Ovary (tissue), 10 donors: ENCODE results near the gene SPPL2C. TPM values are rescaled to one million over a fixed set of nuclear protein-coding genes. Genes with fewer than 3 reads are reported as not detected.

Source experiments
- DNase-seq, 5 donors: peaks; one replicate each; pipeline ENCODE4 v3.0.0-alpha.2; 2019 to 2020
- H3K27ac ChIP-seq, 2 donors: fragments of 200-600 bp; one replicate each; pipeline versions ENCODE4 v1.5.1 to v1.8.0; 2019 to 2022
- H3K27me3 ChIP-seq: fragments of 200-600 bp; one replicate; pipeline ENCODE4 v1.8.0; 2022
- H3K36me3 ChIP-seq: fragments of 200-600 bp; sonication (generic); one replicate; pipeline ENCODE4 v1.5.1; 2019
- H3K4me1 ChIP-seq: one replicate; pipeline ENCODE4 v1.8.1; 2013; ENCODE audit warnings: mild to moderate bottlenecking, moderate library complexity; ENCODE audit not compliant: insufficient read depth
- H3K4me3 ChIP-seq: fragments of 200-600 bp; sonication (generic); one replicate; pipeline ENCODE4 v1.5.1; 2017
- H3K9me3 ChIP-seq, 2 donors: fragments of 200-600 bp in 1 of 2; sonication (generic) in 1 of 2; one replicate each; pipeline versions ENCODE4 v1.5.1 to v1.8.1; 2013 to 2019; ENCODE audit warnings: mild to moderate bottlenecking in 1 of 2, moderate library complexity in 1 of 2
- EP300 ChIP-seq: sonication (generic); formaldehyde crosslinking; IDR thresholded peaks from one replicate; pipeline ENCODE4 v1.6.1; 2017; ENCODE audit warnings: antibody characterized with exemption
- POLR2A ChIP-seq: fragments of 450-650 bp; IDR thresholded peaks from one replicate; pipeline ENCODE4 v1.6.1; 2017; ENCODE audit warnings: antibody characterized with exemption, mild to moderate bottlenecking, moderate library complexity
- WGBS, 3 donors: extraction: QIAGEN DNeasy Blood & Tissue Kit in 1 of 3; methylation state at CpG; one replicate each; pipeline versions ENCODE4 v1.1.5 to v1.1.7; 2013 to 2017; 5-methylcytosine and 5-hydroxymethylcytosine counted together
- intact Hi-C, 4 donors: fragments of 100-400 bp; cut with DNase I; formaldehyde crosslinking; loops; one replicate each; pipeline versions ENCODE4 v1.11.0 to v1.15.1; 2022 to 2023
- long read RNA-seq, 3 donors: library from polyadenylated mRNA in 2 of 3; unstranded in 2 of 3; transcript quantifications; one replicate each; pipeline ENCODE4 v2.0.0 and lab custom pipeline, GENCODE V29; 2021 to 2026
- polyA plus RNA-seq, 2 donors: library from polyadenylated mRNA; stranded (reverse); fragments of 200-250 nt in 1 of 2; fragments of 350-450 nt in 1 of 2; fragmentation: Illumina TruSeq in 1 of 2; extraction: RNeasy Lipid Tissue Mini Kit (QIAGEN cat#74804) in 1 of 2; gene quantifications; one replicate each; pipeline ENCODE4 v1.2.3, GENCODE V29; 2013 to 2014
- total RNA-seq, 7 donors: library from RNA; depleted of rRNA in 2 of 7; stranded (reverse); fragments of >200 nt in 2 of 7; fragmentation: NEBNext Ultra II Directional in 3 of 7; extraction: Animal tissue kit (Norgen Biotek cat#: 25700) in 3 of 7; gene quantifications; one replicate each; pipeline versions ENCODE4 v1.1.0 to v1.2.4, GENCODE V29; 2016 to 2023
- TF ChIP-seq, protein P1 (sequence below), 3 donors: fragments of 450-650 bp in 2 of 3; fragments of 200-600 bp in 1 of 3; IDR thresholded peaks; one replicate each; pipeline versions ENCODE4 v1.5.1 to v1.8.0; 2016 to 2022; ENCODE audit warnings: antibody characterized with exemption in 3 of 3, mild to moderate bottlenecking in 1 of 3
- donor health status: DM: no; HTN: no; CAD: no; lungs with moderate emphysema.
- donor health status: DM: no; HTN: no; CAD: no.
- donor health status: Bipolar disorder and iron deficiency.
- donor health status: DM: yes; HTN: yes; CAD: no.
- donor health status: DM: no; HTN: no; CAD: no.
- donor health status: DM: yes; HTN: yes; CAD: no.

SPPL2C gene, protein sequence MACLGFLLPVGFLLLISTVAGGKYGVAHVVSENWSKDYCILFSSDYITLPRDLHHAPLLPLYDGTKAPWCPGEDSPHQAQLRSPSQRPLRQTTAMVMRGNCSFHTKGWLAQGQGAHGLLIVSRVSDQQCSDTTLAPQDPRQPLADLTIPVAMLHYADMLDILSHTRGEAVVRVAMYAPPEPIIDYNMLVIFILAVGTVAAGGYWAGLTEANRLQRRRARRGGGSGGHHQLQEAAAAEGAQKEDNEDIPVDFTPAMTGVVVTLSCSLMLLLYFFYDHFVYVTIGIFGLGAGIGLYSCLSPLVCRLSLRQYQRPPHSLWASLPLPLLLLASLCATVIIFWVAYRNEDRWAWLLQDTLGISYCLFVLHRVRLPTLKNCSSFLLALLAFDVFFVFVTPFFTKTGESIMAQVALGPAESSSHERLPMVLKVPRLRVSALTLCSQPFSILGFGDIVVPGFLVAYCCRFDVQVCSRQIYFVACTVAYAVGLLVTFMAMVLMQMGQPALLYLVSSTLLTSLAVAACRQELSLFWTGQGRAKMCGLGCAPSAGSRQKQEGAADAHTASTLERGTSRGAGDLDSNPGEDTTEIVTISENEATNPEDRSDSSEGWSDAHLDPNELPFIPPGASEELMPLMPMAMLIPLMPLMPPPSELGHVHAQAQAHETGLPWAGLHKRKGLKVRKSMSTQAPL
- total RNA-seq (not detected), polyA plus RNA-seq (not detected)
- long read RNA-seq, donor 1 = 0 reads
- long read RNA-seq, donor 2 = 0 reads
- long read RNA-seq, donor 3 = 0 reads

DNA sequence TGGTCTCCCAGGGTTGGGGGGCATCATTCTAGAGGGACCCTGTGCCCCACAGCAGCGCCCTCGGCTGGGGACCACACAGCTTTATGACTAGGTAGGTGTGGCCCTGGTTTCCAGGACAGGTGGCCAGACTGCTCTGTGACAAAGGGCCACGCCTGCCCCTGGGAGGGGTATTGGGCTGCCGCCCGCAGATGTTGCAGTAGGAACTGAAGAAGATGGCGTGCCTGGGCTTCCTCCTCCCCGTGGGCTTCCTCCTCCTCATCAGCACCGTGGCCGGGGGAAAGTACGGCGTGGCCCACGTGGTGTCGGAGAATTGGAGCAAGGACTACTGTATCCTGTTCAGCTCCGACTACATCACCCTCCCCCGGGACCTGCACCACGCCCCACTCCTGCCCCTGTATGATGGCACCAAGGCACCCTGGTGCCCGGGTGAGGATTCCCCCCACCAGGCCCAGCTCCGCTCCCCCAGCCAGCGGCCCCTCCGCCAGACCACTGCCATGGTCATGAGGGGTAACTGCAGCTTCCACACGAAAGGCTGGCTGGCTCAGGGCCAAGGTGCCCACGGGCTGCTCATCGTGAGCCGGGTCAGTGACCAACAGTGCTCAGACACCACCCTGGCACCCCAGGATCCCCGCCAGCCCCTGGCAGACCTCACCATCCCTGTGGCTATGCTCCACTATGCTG lies at the start of gene SPPL2C:
SPPL2C (plus strand) TSS at position 187 of the 681 bp plus-strand sequence; CDS start at position 213, 26 bp downstream.
- H3K36me3 ChIP-seq = no peaks in the 10 kb centered on the region
- no peak within 1 kb of the TSS for H3K27ac ChIP-seq
- TF ChIP-seq, protein P1, sequence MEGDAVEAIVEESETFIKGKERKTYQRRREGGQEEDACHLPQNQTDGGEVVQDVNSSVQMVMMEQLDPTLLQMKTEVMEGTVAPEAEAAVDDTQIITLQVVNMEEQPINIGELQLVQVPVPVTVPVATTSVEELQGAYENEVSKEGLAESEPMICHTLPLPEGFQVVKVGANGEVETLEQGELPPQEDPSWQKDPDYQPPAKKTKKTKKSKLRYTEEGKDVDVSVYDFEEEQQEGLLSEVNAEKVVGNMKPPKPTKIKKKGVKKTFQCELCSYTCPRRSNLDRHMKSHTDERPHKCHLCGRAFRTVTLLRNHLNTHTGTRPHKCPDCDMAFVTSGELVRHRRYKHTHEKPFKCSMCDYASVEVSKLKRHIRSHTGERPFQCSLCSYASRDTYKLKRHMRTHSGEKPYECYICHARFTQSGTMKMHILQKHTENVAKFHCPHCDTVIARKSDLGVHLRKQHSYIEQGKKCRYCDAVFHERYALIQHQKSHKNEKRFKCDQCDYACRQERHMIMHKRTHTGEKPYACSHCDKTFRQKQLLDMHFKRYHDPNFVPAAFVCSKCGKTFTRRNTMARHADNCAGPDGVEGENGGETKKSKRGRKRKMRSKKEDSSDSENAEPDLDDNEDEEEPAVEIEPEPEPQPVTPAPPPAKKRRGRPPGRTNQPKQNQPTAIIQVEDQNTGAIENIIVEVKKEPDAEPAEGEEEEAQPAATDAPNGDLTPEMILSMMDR (IDR thresholded peaks at IDR 0.05) = no peak
- TF ChIP-seq POLR2A (no peak), EP300 (no peak)
- WGBS, 3 donors = 78 to 83% (median 80%) methylated on average over 23 to 25 of the region's 25 CpGs
- DNase-seq = no peak
- no peaks in the 10 kb centered on the region for H3K9me3 ChIP-seq
- no peaks in the 10 kb centered on the region for H3K4me1 ChIP-seq
- H3K27me3 ChIP-seq = no peaks in the 10 kb centered on the region
- H3K4me3 ChIP-seq = no peak within 1 kb of the TSS
- intact Hi-C loops = no loop called here

DNA sequence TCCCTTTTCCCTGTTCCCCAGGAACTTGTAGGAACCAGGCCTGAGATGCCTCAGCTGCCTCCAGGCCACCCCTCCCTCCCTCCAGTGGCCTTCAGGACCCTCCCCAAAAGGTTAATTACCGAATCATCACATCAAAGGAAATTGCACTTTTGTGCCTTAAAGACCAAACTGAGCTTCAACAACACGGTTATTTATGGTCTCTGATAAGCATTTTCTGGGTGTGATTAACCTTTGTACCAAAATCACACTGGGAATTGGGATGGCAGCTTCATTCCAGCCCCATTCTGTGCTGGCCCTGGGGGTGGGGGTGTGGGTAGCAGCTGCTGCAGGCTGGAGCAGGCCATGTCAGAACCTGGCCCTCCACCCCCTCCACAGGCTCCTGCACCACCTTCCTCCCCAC lies 43.9 kb upstream of the SPPL2C start:
- 12 to 24% (median 14%) methylated on average over 2 of the region's 2 CpGs for WGBS, 3 donors
- no peak overlapping the region for H3K4me3 ChIP-seq
- no peaks in the 10 kb centered on the region for H3K27me3 ChIP-seq

DNA sequence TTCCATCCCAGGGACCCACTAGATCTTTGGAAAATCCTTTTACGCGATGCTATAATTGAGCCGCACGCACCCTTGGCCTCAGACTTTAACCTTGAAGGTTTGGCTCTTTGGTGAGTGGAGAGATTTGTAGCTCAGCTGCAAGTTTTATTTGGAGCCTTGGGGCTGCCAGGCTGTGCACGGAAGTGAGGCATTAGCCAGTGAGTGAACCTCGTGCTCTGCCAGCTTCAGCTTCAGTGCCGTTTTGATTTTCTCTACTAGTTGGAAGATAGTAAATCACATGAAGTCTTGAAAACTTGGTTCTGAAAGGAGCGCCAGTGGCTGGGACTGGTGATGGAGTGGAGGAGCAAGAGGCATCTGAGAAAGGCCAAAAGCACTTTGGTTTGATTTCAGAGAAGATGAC lies 43.3 kb upstream of the SPPL2C start:
- TF ChIP-seq, protein P1 (IDR thresholded peaks at IDR 0.05) = no peak
- TF ChIP-seq POLR2A (no peak), EP300 (no peak)
- Histone ChIP-seq H3K36me3 (no peaks in the 10 kb centered on the region), H3K27ac (no peak overlapping the region), H3K27me3 (no peaks in the 10 kb centered on the region), H3K4me3 (no peak overlapping the region), H3K9me3 (no peaks in the 10 kb centered on the region), H3K4me1 (no peaks in the 10 kb centered on the region)
- 20 to 32% (median 30%) methylated on average over 8 of the region's 8 CpGs for WGBS, 3 donors
- no peak for DNase-seq
- intact Hi-C loops = no loop called here

More for the DNA sequence above, 43.9 kb upstream of the SPPL2C start:
- Histone ChIP-seq H3K36me3 (no peaks in the 10 kb centered on the region), H3K4me1 (no peaks in the 10 kb centered on the region), H3K9me3 (no peaks in the 10 kb centered on the region), H3K27ac (no peak overlapping the region)
- TF ChIP-seq EP300 = no peak
- TF ChIP-seq POLR2A = no peak
- TF ChIP-seq, protein P1 (IDR thresholded peaks at IDR 0.05) = no peak
- DNase-seq = no peak
- intact Hi-C loops = no loop called here

DNA sequence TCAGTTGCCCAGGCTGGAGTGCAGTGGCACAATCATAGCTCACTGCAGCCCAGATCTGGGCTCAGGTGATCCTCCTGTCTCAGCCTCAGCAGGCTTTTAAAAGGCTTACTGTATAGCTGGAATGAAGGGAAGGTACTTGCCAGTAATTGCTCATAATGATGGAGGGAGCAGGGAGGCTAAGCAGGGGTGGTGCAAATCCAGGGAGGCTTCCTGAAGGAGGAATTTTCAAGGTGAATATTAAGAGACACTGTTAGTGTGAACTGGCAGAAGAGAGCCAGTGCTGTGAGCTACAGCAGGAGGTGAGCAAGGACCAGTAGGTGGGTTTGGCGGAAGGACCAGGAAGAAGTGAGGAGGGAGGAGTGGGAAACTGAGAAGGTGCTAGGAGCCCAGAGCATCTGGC lies 35.8 kb upstream of the SPPL2C start:
- intact Hi-C loops = no loop called here
- 88 to 94% (median 91%) methylated on average over 1 of the region's 1 CpG for WGBS, 3 donors
- H3K9me3 ChIP-seq = no peaks in the 10 kb centered on the region
- no peak for DNase-seq
- TF ChIP-seq, protein P1 (IDR thresholded peaks at IDR 0.05) = no peak
- no peak for TF ChIP-seq EP300
- no peak for TF ChIP-seq POLR2A
- H3K4me3 ChIP-seq = no peak overlapping the region
- H3K27me3 ChIP-seq = no peaks in the 10 kb centered on the region
- H3K27ac ChIP-seq = no peak overlapping the region
- H3K36me3 ChIP-seq = no peaks in the 10 kb centered on the region
- H3K4me1 ChIP-seq = no peaks in the 10 kb centered on the region
